K562 (cell line): Measurements from ENCODE around the gene TMED6. TPM values are rescaled to one million over a fixed set of nuclear protein-coding genes. Genes with fewer than 3 reads are reported as not detected.

Experiments
- FOS ChIP-seq: IDR thresholded peaks from 3 replicates; pipeline ENCODE4 v1.6.1; 2011; ENCODE audit not compliant: insufficient read length; ENCODE audit errors: extremely low read depth
- GABPB2 ChIP-seq: fragments of 250-450 bp; sonication (Bioruptor Pico); conservative IDR thresholded peaks from 2 replicates; pipeline ENCODE4 v1.5.1; 2021; ENCODE audit warnings: mild to moderate bottlenecking
- HINFP ChIP-seq: fragments of 450-650 bp; conservative IDR thresholded peaks from 2 replicates; pipeline ENCODE4 v1.6.1; 2016; ENCODE audit warnings: missing genetic modification characterization, low read depth, mild to moderate bottlenecking, control low read depth, missing compliant biosample characterization
- MEF2D ChIP-seq: conservative IDR thresholded peaks from 2 replicates; pipeline ENCODE4 v1.6.1; 2016; ENCODE audit warnings: low read depth, missing genetic modification characterization, missing compliant biosample characterization
- PHF21A ChIP-seq: fragments of 450-650 bp; IDR thresholded peaks from 2 replicates; pipeline ENCODE4 v1.6.1; 2017; ENCODE audit warnings: low read depth, borderline replicate concordance
- POU5F1 ChIP-seq: fragments of 150-350 bp; IDR thresholded peaks from 2 replicates; pipeline ENCODE4 v1.6.1; 2014; ENCODE audit warnings: borderline replicate concordance, low read length, low read depth, mild to moderate bottlenecking; ENCODE audit not compliant: partially characterized antibody
- REST ChIP-seq, 2 experiments: fragments of 450-650 bp; formaldehyde crosslinking in 1 of 2; IDR thresholded peaks; 2 replicates each; pipeline versions ENCODE4 v1.4.0 to v1.6.1; 2014 to 2020; ENCODE audit warnings: mild to moderate bottlenecking in 2 of 2, borderline replicate concordance in 1 of 2, low read depth in 1 of 2
- TEAD4 ChIP-seq, 2 experiments: sonication (generic) in 1 of 2; formaldehyde crosslinking in 1 of 2; IDR thresholded peaks; 2 replicates each; pipeline versions ENCODE4 v1.6.1 to v1.8.0; 2012 to 2022; ENCODE audit warnings: borderline replicate concordance in 1 of 2, inconsistent platforms in 1 of 2, low read length in 1 of 2, mild to moderate bottlenecking in 1 of 2, missing genetic modification reagents in 1 of 2
- ZNF449 ChIP-seq: fragments of 250-450 bp; sonication (Bioruptor Pico); IDR thresholded peaks from 2 replicates; pipeline ENCODE4 v1.8.0; 2022; ENCODE audit warnings: moderate library complexity, mild to moderate bottlenecking, inconsistent platforms
- ZNF518B ChIP-seq: fragments of 250-450 bp; sonication (Bioruptor Pico); IDR thresholded peaks from 2 replicates; pipeline ENCODE4 v1.5.0; 2021; ENCODE audit warnings: mild to moderate bottlenecking, moderate library complexity
- polyA plus RNA-seq, 8 experiments: library from polyadenylated mRNA; depleted of rRNA in 4 of 8; stranded (reverse) in 5 of 8; unstranded in 3 of 8; fragments of >200 nt; fragmentation: Nextera tagmentation in 2 of 8; fragmentation: Illumina TruSeq in 1 of 8; extraction: Ambion mirVana in 2 of 8; extraction: Trizol in 1 of 8; gene quantifications; 2 replicates each; pipeline versions ENCODE4 v1.2.1 to v1.2.3, GENCODE V29; 2011 to 2014; ENCODE audit warnings: inconsistent platforms in 1 of 8, missing spikeins in 1 of 8
- total RNA-seq, 7 experiments: library from RNA; depleted of rRNA in 6 of 7; stranded (reverse); fragments of >200 nt in 6 of 7; fragmentation: Illumina TruSeq in 2 of 7; extraction: Trizol in 2 of 7; gene quantifications; 2 replicates each; pipeline versions ENCODE4 v1.2.1 to v1.2.3, GENCODE V29; 2011 to 2021; ENCODE audit warnings: low replicate concordance in 1 of 7

Gene TMED6
- total and polyA plus RNA-seq, 9 of the 15 experiments (the other 6 are each of a cell fraction or from before 2014, with no cell fraction given) = 0.14 to 0.45 (median 0.25) TPM; not detected in 2

DNA sequence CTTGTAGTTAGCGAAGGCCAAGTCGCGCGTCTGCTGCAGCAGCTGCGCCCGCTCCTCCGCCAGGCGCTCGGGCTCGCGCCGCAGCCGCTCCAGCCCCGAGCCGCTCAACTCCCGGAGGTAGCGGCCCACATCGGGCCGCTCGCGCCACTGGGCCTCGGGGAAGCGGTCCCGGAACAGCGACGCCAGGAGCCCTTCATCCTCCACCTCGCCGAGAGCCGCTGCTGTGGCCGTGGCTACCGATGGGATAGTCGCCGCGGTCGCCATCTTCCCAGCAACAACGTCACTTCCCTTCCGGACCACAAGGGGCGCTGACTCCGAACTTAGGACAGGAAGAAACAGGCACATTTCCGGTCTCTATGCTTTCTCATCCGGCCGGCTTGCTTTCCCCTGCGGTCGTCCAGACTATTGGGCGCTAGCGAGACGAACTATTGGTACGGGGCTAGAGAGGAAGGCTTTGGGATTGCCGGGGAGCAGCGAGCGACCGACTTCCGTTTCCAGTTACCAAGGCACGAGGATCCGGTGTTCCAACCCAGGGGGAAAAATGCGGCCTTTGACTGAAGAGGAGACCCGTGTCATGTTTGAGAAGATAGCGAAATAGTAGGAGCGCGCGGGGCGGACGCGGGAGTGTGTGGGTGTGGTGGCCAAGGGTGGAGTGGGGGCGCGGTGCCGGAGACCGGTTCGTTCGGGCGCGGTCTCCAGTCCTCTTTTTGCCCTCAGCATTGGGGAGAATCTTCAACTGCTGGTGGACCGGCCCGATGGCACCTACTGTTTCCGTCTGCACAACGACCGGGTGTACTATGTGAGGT, 12.1 kb downstream of the TMED6 start, which contains the start of the genes COG8 and NIP7 (continued):
- TF ChIP-seq TEAD4 (IDR thresholded peaks at IDR 0.05; ENCODE audit: low read length) (no peak), TEAD4 (CRISPR knock-in tag; IDR thresholded peaks at IDR 0.05; ENCODE audit: borderline replicate concordance) (no peak), PHF21A (no peak), ZNF449 (CRISPR knock-in tag) (no peak), MEF2D (tag) (0 out of 2 replicates have a peak, but pooled peaks have one; percentile 15), POU5F1 (no peak), ZNF518B (CRISPR knock-in tag) (no peak), REST (IDR thresholded peaks at IDR 0.05; ENCODE audit: borderline replicate concordance) (no peak; the same call in 1 of the 2 replicates), REST (CRISPR knock-in tag; IDR thresholded peaks at IDR 0.05; ENCODE audit: low read depth) (0 out of 2 replicates have a peak, but pooled peaks have one; percentile 14), GABPB2 (CRISPR knock-in tag) (no peak), FOS (no peak), HINFP (peak; percentile 98)
